Measurements from ENCODE around the gene ZNF439. TPM values are rescaled to one million over a fixed set of nuclear protein-coding genes. Genes with fewer than 3 reads are reported as not detected.

The ZNF439 gene
- total and polyA plus RNA-seq, 2 of the 13 experiments (the other 11 are each of a cell fraction or from before 2014, with no cell fraction given): 2.9 to 4.9 TPM

- Histone ChIP-seq H3K9ac (ENCODE audit: insufficient read depth, low read depth, low read length) (no peak overlapping the region), H2AFZ (ENCODE audit: low read length) (no peak overlapping the region), H3K4me1 (ENCODE audit: insufficient read depth, low read length) (peaks cover 9% of the 10 kb centered on the region; the same call in 1 of the 2 replicates), H3K27me3 (ENCODE audit: control insufficient read depth in 1 of 2, insufficient read depth in 2 of 2, low read length in 2 of 2) (no peaks in the 10 kb centered on the region), H3K4me2 (ENCODE audit: low read depth, low read length) (peak overlapping the region; percentile 53), H4K20me1 (ENCODE audit: insufficient read depth, low read length) (no peaks in the 10 kb centered on the region), H3K36me3 (replicated peaks in 1 of 2; ENCODE audit: control insufficient read depth in 1 of 2, insufficient read depth in 2 of 2, low read length in 2 of 2) (no peaks in the 10 kb centered on the region), H3K9me3 (ENCODE audit: low read length) (no peaks in the 10 kb centered on the region), H3K27ac (ENCODE audit: extremely low read length, insufficient read depth, low read length) (no peak overlapping the region), H3K79me2 (ENCODE audit: insufficient read depth, low read length) (no peaks in the 10 kb centered on the region), H3K4me3 (replicated peaks in 1 of 3; ENCODE audit: insufficient read depth in 1 of 3, low read depth in 2 of 3, low read length in 3 of 3) (no peak overlapping the region)
- CTCF ChIA-PET (ENCODE audit: low intra/inter-chr PET ratio, low total read pairs): interaction anchor here (1.0 to 4.5 kb wide), 7 partner anchors 83 to 259 kb away, joined by 3 to 50 read pairs (median 5); partner anchors contain the start of genes ZNF20 and ZNF878
- ATAC-seq (peak; percentile 81), DNase-seq (ENCODE audit: low spot score) (peak; percentile 49), FAIRE-seq (peak; percentile 89)
- in situ Hi-C loops (cut with HindIII; ENCODE audit: extremely low pct_ligation_motif_present, low pct_unique_long_range_greater_than_20kb) (loop anchor here (5.0 kb wide), 1 partner anchor 261 kb away; the partner anchor contains the start of gene ZNF20), intact Hi-C loops (cut with micrococcal nuclease; ENCODE audit: unreplicated experiment) (loop anchor here (1.0 to 5.0 kb wide), 4 partner anchors 84 to 260 kb away; partner anchors contain the start of gene ZNF20)
- POLR2A ChIA-PET: no interaction called here
- BruUV-seq (replicated peaks): no TSS peak
- 12% methylated on average over 10 of the region's 10 CpGs for WGBS (ENCODE audit: low lambda C conversion rate)
- TF ChIP-seq MIER3 (CRISPR knock-in tag; IDR thresholded peaks at IDR 0.05; ENCODE audit: borderline replicate concordance) (no peak), RARA (CRISPR knock-in tag; IDR thresholded peaks at IDR 0.05) (no peak), ZNF609 (CRISPR knock-in tag; IDR thresholded peaks at IDR 0.05; ENCODE audit: borderline replicate concordance) (no peak), FOXA3 (CRISPR knock-in tag; IDR thresholded peaks at IDR 0.05) (0 out of 2 replicates have a peak, but pooled peaks have one; percentile 13), PCBP2 (optimal IDR thresholded peaks at IDR 0.05; ENCODE audit: low read depth, low read length, poor library complexity, severe bottlenecking) (no peak), CTCF (CRISPR knock-in tag; IDR thresholded peaks at IDR 0.05) (peak; percentile 94), PHF21A (CRISPR knock-in tag; IDR thresholded peaks at IDR 0.05) (no peak), ZNF556 (CRISPR knock-in tag; IDR thresholded peaks at IDR 0.05; ENCODE audit: borderline replicate concordance) (peak; percentile 86; the same call in 1 of the 2 replicates), SALL2 (CRISPR knock-in tag; IDR thresholded peaks at IDR 0.05) (no peak), ZNF572 (CRISPR knock-in tag; IDR thresholded peaks at IDR 0.05) (no peak), JUN (CRISPR knock-in tag; IDR thresholded peaks at IDR 0.05) (no peak), RARG (CRISPR knock-in tag; IDR thresholded peaks at IDR 0.05; ENCODE audit: low read depth) (no peak), ZNF678 (CRISPR knock-in tag; IDR thresholded peaks at IDR 0.05) (no peak), KLF13 (CRISPR knock-in tag; IDR thresholded peaks at IDR 0.05) (no peak), ZSCAN31 (CRISPR knock-in tag; IDR thresholded peaks at IDR 0.05; ENCODE audit: low read depth) (no peak), ZMYM2 (CRISPR knock-in tag; IDR thresholded peaks at IDR 0.05) (no peak)
- TF ChIP-seq, protein P1, sequence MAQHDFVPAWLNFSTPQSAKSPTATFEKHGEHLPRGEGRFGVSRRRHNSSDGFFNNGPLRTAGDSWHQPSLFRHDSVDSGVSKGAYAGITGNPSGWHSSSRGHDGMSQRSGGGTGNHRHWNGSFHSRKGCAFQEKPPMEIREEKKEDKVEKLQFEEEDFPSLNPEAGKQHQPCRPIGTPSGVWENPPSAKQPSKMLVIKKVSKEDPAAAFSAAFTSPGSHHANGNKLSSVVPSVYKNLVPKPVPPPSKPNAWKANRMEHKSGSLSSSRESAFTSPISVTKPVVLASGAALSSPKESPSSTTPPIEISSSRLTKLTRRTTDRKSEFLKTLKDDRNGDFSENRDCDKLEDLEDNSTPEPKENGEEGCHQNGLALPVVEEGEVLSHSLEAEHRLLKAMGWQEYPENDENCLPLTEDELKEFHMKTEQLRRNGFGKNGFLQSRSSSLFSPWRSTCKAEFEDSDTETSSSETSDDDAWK (CRISPR knock-in tag; IDR thresholded peaks at IDR 0.05): no peak
These were observed 32.8 kb downstream of the ZNF439 start for GRCh38 chr19:11881151-11881800.
